Activated gamma-delta T cell treated with anti-CD3 and anti-CD28 coated beads, Interleukin-2, amount 50 U/mL, for 16 hours (primary cell): ENCODE measurements around the gene ETV1.

Experiments
- DNase-seq: peaks from one replicate; pipeline ENCODE4 v3.0.0-alpha.2; 2020; ENCODE audit warnings: low read depth

Gene ETV1

DNA sequence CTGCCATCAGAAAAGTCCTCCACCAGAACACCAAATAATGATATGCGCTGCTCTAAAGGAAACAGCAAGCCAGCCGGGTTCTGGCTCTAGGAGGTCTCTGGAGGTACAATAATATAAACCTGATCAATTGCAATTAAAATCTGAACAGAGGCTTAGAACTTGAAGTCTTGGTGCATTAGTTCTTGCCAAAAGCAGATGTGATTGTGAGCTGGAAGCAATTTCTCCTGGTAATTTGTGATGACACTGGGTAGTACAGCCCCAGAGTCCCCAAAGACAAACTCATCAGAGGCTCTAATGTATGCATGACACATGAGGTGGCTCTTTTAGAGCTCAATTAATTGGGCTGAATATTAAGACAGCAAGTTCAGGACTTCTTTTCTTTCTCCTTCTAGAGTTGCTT lies 3.3 kb downstream of the ETV1 start:
- no peak for DNase-seq

DNA sequence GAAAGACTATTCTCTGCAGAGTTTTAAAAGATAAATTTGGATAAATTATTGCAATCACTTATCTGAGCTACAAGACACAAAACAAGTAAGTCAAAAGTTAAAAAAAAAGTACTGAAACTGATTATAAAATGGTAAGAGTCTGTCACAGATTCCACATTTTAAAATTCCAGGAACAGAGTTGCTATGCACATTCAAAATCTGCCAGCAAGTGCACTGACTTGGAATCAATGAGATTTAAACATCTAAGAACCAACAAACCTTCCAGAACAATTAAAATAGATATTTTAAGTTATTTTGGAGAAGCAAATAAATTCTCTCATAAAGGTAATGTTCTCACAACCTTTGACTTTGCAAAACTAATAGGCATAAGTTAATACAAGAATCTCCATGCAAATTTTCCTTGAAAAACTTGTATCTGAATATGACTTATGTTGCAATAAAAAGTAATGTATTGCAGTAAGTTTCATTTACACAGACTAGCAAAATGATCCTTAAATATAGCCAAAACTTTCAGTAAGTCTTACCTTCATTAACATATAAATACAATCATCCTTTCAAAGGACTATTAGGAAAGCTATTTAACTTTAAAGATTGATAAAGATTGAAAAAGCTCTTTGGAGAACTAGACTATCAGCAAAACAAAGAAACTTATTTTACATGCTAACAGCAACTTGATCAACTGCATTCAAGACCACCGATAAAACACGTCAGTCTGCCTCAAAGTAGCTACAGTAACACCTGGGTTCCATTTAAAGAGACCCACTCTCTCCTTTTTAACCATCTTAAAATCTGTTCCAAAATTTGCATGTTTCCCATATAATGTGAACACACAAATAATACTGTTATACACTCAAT lies 4.4 kb downstream of the ETV1 start:
- DNase-seq = no peak

DNA sequence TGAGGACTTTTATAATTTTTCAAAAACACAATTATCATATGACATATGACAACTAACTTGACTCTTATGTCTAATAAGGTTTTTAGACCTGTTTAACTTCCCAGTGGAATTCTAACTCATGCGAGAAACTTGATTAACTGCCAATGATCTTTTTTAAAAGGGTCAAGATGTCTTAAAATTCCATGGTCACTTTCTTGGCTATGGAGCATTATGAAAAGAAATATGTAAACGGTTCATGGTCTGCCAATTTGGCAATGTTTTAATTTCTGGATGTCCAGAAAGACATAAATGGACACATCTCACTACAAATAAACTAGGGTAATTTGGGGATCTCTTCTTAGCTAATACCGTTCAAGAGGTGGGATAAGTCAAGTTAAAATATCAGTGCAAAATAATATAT lies 5.4 kb downstream of the ETV1 start:
- no peak for DNase-seq

DNA sequence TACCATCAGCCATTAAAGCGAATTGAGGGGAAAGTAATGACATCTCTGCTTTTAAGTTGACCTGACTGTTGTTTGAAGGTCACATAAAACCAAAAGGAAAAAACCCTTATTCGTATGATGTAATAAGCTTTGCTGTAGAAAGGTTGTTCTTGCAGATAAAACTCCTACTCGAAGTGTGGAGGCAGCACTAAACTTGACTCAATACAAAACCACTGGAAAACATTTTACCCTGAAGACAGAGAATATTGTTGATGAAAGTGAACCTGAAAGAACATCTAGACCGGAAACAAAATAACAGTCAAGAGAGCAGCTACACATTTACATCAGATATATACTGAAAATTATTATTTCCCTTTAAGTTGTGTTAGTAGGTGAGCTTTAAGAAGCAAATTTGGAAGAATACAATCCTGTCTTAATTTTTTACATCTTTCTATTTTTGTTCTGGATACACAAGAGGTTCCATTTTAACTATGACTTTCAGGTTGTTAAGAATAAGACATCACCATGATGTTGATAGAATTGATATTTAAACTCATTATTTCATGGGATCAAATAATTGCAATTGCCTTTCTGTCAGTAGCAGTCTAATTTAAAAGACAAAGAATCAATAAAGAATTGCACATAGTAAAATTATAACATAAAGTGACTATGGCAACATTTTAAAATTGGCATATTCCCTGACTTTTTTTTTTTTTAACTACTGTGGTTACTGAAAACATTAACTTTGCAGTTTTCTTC lies 6.4 kb downstream of the ETV1 start:
- DNase-seq = no peak

DNA sequence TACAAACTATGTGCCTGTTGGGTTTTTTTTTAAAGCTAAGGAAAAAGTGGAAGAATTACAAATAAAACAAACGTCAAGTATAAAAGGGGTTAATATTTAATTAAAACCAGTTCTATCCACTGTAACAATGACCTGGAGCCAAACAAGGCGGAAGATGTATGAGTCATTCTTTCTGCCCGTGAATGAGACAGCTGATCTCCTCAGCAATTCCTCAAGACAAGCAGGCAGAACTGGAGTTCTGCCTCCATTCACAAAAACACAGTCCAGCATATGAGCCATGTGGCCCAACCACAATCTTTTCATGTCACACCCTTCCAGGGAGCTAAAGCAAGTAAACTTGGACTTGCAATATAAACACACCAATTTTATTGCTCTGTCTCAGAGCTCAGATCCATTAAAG lies 8.4 kb downstream of the ETV1 start:
- DNase-seq = no peak

DNA sequence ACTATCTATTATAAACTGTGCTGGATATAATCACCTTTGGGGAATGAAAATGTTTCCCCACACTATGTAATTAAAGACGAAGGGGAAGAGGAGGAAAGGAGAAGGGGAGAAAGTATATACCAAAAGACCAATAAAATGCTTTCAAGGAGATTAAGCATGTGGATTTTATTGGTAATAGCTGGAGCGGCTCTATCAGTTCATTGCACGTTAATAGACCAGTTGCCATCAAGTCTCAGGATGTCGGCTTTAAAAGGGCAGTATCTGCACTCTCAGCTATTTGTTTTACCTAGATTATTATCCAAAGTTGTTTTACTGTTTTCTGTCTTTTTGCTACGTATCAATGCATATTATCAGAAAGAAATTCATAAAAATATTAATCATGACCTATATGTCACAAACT lies 9.0 kb downstream of the ETV1 start:
- DNase-seq = no peak

DNA sequence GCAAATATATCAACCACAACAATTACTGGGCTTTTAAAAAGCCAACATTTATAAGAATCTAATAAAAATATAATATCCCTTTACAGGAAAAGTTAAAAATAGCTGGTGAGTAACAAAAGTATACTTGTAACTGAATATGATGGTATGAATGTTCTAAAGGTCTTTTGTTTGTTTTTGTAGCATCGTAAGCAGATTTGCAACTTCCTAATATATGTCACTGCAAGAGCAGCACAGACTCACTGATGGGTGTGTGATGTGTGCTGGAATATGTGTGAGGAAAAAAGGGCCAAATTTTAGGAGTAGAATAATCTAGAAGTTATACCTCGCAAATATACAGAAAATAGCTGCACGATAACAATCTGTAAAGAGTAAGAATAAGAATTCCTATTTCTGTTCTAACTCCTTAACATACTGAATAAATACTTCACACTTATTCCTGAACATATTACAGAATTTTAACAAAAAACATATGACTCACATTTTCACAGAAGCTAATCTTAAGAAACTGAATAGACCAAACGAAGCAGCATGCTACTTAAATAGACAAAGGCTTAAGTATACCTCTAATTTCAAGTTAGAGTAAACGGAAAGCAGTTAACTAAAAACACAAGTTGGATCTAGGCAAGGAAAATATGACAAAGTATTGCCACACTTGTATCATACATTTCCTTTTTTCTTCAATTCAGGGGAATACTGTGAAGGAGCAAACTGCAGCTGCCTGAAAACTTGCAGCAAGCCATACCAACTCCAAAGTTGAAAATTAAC lies 9.6 kb downstream of the ETV1 start:
- no peak for DNase-seq

DNA sequence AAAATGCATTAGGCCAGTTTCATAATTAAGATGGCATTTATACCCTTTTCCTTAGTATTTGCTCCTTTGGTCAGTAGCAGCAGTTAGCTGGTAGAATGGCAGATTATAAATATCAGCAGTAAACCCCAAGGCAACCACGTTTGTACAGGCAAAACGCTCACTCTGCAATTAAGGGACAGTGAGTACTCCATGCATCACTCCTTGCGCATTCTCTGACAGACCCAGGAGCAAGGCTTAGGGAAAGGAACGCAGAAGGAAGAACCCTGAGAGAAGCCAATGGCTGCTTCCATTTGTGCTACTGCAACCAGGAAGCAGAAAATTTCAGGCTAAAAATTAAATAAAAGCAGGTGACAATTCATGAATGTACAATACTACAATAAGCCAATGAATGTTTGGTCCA lies 12.9 kb downstream of the ETV1 start:
- DNase-seq = no peak

DNA sequence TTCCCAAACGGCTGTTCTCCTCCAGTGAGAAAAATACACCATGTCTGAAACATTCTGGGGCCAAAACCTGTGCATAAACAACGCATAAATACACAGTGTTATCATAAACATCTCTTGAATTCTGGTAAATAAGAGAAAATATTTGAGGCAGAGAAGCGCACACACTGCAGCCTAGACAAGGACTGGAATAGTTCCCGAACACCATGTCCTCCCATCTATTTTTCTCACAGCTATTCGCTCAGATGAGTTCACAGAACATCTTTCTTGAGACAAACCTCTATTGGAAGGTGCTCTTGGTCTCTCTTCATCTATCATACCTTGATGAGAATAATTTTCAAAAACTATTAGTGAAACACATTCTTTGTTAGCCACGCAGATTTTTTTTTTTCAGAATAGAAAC lies 24.4 kb downstream of the ETV1 start:
- DNase-seq = no peak

DNA sequence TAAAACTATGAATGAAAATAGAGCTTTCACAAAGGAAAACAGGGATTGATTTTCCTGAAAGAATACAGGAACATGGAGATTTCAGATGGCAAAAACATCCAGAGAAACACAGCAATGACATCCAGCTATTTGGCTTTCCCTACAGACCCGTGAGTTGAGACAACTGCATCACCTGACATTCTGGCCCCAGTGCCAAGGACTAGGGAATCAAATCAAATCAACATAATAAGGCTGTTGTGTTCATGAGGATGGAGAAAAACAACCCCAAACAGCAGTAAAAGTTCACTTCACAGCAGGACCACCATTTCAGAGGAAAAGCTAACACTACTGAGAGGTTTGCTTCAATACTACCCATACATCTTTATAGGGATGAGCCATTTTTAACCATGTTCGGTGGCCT lies 25.5 kb downstream of the ETV1 start:
- no peak for DNase-seq

DNA sequence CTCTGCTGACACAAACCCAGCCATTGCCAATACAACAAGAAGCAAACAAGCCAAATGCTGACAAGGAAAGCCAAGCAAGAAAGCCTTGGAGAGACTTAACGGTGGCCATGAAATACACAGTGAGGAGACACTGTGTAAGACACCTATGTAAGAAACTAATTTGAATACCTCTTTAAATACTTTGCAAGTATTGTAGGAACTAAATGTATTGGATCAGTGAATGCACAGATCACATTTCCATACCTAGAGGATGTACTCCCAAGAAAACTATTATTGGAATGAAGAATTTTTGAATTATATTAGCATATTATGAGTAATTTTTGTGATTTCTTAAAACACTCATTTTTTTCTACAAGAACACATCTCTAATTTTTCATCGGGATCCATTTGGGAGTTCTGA lies 34.0 kb downstream of the ETV1 start:
- DNase-seq = no peak

DNA sequence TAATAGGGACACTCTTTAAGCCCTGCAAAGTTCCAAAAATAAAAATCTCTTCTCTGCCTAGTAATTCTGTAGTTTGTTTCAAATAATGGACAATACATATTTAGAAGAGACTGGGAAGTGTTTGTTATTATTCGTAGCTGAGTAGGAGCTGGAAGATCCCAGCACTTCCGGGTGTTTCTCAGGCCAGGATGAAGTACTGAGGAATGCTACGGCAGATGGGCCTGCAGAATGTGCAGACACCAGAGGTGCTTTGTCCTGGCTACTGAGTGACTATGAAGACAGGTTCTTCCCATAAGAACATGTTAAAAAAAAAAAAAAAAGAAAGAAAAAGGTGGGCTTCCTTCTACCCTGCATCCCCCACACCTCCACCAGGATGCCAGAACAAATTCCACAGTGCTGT lies 36.1 kb downstream of the ETV1 start:
- DNase-seq = no peak

DNA sequence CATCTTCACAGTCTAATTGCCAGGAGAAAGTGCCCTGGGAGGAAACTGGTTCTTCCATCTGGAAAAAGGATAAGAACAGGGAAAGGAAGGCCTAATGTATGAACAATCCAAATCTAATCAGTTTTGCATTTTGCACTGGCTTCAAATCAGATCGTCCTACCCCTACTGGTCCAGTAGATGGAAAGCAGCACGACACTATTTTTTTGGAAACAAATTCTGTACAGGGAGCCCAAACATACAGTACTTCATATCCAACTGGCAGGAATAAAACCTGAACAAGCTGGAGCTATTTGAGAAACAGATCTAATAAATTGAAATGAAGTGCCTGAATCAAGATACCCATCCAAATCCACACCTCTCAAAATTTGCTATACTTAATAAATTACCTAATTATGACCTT lies 36.5 kb downstream of the ETV1 start:
- no peak for DNase-seq

DNA sequence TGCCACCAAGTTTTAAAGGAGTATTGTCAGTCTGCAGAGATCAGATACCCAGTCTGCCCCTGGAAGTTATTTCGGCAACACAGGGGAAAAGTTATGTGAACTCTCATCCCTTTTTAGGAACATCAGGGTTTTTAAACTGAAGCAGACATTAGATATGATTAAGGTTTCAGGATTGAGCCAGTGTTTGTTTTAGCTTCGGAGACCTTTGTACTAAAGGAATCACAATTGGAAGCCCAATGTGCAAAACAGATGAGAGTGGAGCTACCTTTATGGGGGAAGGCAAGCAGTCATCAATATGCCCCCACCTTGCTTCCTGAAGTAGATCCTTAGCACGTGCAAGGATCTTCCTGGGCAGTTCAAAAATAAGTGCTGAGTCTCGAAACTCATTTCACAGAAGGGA lies 39.5 kb downstream of the ETV1 start:
- DNase-seq = no peak

DNA sequence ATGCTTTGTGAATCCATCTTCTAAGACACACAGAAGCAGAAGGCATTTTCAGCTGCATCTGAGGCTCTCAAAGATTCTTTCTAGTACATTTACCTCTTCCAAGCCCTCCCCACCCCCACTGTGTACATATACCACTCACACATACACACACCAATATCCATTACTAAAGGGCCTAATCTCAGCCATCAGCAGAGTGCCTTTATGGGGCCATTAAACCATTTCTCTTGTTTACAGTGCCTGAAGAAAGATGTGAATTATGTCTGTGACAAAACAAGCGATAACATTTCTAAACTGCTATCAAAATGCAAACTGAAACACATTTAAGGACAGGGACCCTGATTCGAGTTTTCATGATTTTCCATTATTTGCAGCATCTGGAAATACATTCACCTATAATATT lies 40.0 kb downstream of the ETV1 start:
- DNase-seq = no peak

DNA sequence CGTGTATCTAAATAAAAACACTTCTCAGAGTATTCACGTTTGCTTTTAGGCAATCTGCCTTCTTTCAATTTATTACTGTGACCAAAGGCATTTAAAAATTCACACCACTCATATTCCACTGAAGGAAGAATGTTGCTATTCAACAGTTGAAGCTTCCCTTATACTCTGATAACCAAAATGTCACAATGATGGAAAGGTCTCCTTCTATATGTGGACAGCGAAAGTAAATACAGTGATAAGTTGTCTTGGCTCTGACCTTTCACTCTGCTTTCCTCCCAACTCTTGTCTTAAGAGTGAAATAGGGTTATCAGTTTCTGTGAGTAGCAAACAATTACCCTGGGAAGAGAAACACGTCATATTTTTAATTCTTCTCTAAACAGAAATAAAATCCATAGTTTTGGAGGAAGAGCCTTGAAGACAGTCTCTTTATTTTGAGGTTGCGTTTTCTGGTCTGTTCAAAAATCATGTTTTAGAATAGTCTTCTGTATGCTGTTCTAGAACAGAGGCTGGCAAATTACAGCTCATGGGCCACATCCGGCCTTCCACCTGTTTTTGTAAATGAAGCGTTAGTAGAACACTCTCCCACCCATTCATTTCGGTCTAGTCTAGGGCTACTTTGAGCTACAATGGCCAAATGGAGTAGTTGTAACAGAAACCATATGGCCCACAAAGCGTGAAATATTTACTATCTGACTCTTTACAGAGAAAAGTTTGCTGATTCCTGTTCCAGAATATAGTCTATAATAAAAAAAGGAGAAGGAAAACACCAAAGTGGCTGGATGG lies 41.3 kb downstream of the ETV1 start:
- DNase-seq = no peak

DNA sequence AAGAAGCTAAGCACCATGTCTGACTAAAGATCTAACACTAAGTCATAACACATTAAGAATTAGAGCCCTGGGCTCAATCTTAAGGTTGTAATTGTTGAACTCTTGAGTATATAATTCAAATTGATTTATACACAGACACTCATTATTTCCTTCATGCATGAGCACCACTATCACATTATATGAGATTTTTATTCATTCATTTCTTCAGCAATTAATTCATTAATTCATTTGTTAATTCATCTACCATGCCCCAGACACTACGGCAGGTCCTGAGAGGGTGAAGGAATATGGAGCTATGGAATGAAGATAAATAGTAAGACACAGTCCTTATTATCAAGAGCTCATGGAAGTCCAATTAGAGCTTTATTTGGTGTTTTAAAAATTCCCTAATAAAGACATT lies 41.9 kb downstream of the ETV1 start:
- no peak for DNase-seq

DNA sequence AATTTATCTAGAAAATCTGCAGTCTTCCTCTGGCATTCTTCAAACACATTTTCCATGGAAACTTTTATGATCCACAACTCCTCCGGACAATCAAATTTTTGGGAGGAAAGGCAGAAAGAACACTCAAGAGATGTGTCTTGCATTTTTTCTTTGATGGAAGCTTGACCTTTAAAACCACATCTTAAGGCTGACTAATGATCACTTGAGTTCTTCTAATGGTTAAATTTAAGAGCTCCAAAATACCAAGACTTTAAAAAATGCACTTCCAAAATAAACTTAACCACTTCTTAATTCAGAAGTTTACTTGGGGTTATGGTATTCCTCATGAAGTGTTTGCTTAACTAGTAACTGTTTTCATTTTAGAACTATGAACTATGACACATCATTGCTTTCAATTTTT lies 43.3 kb downstream of the ETV1 start:
- DNase-seq = no peak

DNA sequence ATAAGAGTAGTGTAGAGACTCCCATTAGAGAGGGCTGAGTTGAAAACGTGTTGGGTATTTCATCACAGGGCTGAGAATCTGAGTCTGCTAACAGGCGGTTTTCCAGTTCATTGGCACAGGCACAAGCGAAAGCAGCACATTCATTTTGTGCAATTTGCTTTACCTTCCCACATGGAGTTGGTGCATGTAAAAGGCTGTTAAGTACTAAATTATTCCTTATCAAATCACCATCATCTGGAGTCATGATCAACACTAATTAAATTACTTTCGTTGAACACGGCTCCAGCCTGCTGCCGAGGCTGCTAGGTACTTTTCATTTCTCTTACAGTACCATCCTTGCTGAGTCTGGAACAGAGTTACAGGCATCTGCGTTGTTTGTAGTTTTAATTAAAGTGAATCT lies 43.8 kb downstream of the ETV1 start:
- DNase-seq = no peak

DNA sequence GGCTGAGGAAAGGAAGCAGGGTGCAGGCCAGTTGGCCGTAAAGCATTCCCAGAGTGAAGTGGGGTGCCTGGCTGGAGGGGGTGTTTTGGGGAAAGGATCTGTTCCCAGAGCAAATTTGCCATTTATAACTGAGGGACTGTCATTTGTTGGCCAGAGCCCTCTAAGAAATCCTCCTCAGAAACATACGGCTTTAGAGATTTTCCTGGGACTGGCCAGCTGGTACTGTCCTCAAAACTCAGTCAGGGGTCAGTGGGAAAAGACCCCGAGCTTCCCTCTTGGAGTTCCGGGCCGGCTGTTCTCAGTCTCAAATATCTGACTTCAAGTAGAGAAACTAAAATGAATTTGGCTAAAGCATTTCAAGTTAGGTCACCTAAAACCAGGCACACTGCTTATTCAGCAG lies 55.9 kb downstream of the ETV1 start:
- DNase-seq = no peak

DNA sequence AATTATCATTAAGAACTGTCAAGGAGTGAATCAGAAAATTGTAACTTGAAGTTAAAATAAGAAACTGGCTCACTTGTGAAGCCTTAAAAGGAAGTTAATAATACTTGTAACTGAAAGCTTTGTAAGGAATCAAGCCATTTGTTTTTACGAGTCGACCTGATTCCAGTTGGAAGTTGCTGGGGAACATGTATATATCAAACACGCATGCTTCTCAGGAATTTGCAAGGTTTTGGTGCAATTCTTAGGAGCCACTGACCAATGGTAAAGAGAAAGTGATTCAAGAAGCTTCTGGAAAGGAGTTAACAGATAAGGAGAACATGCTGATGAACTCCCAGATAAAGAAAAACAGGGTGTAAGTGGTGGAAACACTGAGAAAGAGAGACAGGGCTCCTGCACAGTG lies 56.4 kb downstream of the ETV1 start:
- no peak for DNase-seq

DNA sequence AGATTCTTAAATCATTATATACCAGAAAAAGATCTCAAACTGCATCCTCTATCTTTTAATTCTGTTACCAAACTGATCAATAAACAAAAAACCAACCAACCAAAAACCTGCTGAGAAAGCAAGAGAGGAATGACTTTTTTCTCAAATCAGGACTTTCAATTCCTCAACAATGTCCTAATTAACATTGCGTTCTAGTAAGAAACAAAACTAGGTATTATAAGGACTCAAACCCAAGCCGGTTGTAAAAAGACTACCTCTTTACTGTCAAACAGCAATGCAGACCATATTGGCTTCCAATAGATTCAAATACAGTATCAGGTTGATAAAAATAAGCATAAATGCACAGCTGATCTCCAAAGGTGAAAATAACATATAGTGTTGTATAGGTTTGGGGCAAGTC lies 57.3 kb downstream of the ETV1 start:
- DNase-seq = no peak
